Muscle layer of colon (tissue), 2 donors: ENCODE results near the gene RAB40A.

Experiments used
- H3K27ac ChIP-seq: one replicate; pipeline ENCODE4 v1.7.0; 2013; ENCODE audit warnings: low read depth, mild to moderate bottlenecking, low read length, moderate library complexity
- H3K27me3 ChIP-seq, 2 donors: one replicate each; pipeline ENCODE4 v1.7.0; 2013; ENCODE audit warnings: low read length in 2 of 2, mild to moderate bottlenecking in 2 of 2; ENCODE audit not compliant: insufficient read depth in 2 of 2, control insufficient read depth in 1 of 2
- H3K36me3 ChIP-seq: one replicate; pipeline ENCODE4 v1.7.0; 2013; ENCODE audit warnings: mild to moderate bottlenecking, low read length; ENCODE audit not compliant: insufficient read depth
- H3K4me1 ChIP-seq: one replicate; pipeline ENCODE4 v1.7.0; 2013; ENCODE audit warnings: mild to moderate bottlenecking, low read length; ENCODE audit not compliant: insufficient read depth
- H3K4me3 ChIP-seq, 2 donors: one replicate each; pipeline ENCODE4 v1.7.0; 2013; ENCODE audit warnings: low read length in 2 of 2, low read depth in 1 of 2, mild to moderate bottlenecking in 1 of 2, moderate library complexity in 1 of 2
- H3K9ac ChIP-seq: one replicate; pipeline ENCODE4 v1.7.0; 2013; ENCODE audit warnings: low read length
- H3K9me3 ChIP-seq: one replicate; pipeline ENCODE4 v1.7.0; 2013; ENCODE audit warnings: mild to moderate bottlenecking, low read length
- donor health status: abdominal sarcoma.
- donor health status: Adenocarcinoma of cecum.

The RAB40A gene, protein sequence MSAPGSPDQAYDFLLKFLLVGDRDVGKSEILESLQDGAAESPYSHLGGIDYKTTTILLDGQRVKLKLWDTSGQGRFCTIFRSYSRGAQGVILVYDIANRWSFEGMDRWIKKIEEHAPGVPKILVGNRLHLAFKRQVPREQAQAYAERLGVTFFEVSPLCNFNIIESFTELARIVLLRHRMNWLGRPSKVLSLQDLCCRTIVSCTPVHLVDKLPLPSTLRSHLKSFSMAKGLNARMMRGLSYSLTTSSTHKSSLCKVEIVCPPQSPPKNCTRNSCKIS

GRCh38 chrX:103519389-103519788 lies at the start of gene RAB40A:
Gene RAB40A (minus strand): TSS chrX:103519489. CDS start chrX:103500756, 18,733 bp downstream.
- Histone ChIP-seq H3K27ac (no peak within 1 kb of the TSS), H3K36me3 (no peaks in the 10 kb centered on the region), H3K27me3 (peaks cover 0 to 3% of the 10 kb centered on the region in 2 donors), H3K9me3 (no peaks in the 10 kb centered on the region), H3K4me1 (no peaks in the 10 kb centered on the region), H3K9ac (no peak within 1 kb of the TSS), H3K4me3 (no peak within 1 kb of the TSS)

GRCh38 chrX:103565752-103566151 lies 46.5 kb upstream of the RAB40A start:
- no peaks in the 10 kb centered on the region for H3K4me1 ChIP-seq
- no peak overlapping the region for H3K4me3 ChIP-seq
- no peaks in the 10 kb centered on the region for H3K9me3 ChIP-seq
- H3K36me3 ChIP-seq: no peaks in the 10 kb centered on the region
- no peak overlapping the region for H3K9ac ChIP-seq
- H3K27ac ChIP-seq: no peak overlapping the region
- H3K27me3 ChIP-seq: peaks cover 0 to 4% of the 10 kb centered on the region in 2 donors

- Histone ChIP-seq H3K36me3 (no peaks in the 10 kb centered on the region), H3K9me3 (no peaks in the 10 kb centered on the region), H3K9ac (no peak overlapping the region), H3K27me3 (peaks cover 0 to 4% of the 10 kb centered on the region in 2 donors), H3K4me1 (no peaks in the 10 kb centered on the region), H3K27ac (no peak overlapping the region), H3K4me3 (no peak overlapping the region)
These were observed 45.9 kb upstream of the RAB40A start for GRCh38 chrX:103565197-103565596.

DNA sequence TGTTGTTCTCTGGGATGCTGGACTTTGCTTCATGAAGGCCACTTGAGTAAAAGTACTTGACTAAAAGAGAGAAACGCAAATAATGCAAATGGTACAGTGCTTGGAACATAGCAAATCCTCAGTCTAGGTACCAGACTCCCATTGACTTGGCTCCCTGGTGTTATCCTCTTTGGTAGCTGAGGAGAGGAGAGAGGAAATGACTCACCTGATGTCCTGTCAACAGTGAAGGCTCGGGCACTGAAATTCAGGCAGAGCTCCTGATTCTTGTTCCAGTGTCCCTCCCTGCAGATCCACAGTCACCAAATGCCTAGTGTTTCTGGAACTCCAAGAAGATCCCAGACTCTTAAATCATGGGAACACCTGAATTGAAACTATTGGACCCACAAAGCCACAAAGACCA lies 43.5 kb upstream of the RAB40A start:
- H3K27me3 ChIP-seq: no peaks in the 10 kb centered on the region
- no peaks in the 10 kb centered on the region for H3K9me3 ChIP-seq
- H3K9ac ChIP-seq: no peak overlapping the region
- H3K27ac ChIP-seq: no peak overlapping the region
- H3K4me1 ChIP-seq: no peaks in the 10 kb centered on the region
- H3K4me3 ChIP-seq: no peak overlapping the region
- H3K36me3 ChIP-seq: no peaks in the 10 kb centered on the region

GRCh38 chrX:103560256-103560655 lies 41.0 kb upstream of the RAB40A start:
- Histone ChIP-seq H3K9ac (no peak overlapping the region), H3K36me3 (no peaks in the 10 kb centered on the region), H3K27ac (no peak overlapping the region), H3K9me3 (no peaks in the 10 kb centered on the region), H3K4me3 (no peak overlapping the region), H3K27me3 (no peaks in the 10 kb centered on the region), H3K4me1 (no peaks in the 10 kb centered on the region)

DNA sequence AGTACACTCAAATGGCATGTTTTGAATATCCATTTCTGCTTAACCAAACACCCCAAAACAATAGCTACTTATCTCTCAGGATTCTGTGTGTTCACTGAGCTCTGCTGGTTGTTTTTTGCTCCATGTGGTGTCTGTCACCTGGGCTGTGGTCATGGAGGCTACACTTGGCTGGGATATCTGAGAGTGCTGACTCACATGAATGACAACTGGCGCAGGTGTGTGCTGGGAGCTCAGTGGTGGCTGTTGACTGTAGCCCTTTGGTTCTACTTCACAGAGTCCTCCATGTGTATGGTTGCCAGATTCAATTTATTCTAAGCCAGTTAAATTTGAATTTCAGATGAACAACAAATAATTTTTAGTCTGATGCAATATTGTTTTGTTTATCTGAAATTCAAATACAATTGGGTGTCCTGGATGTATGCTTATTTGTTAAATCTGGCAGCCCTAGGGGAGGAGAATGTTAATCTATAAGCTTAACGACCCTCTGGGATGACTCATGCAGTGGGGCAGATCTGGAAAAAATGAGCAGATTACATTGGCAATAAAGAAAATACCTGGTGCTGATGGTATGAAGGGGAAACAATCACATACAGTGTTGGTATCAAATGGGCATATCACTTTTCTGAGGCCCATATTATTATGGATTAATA lies 37.8 kb upstream of the RAB40A start:
- Histone ChIP-seq H3K4me1 (no peaks in the 10 kb centered on the region), H3K36me3 (no peaks in the 10 kb centered on the region), H3K9me3 (no peaks in the 10 kb centered on the region), H3K27me3 (no peaks in the 10 kb centered on the region), H3K9ac (no peak overlapping the region), H3K27ac (no peak overlapping the region), H3K4me3 (no peak overlapping the region)

DNA sequence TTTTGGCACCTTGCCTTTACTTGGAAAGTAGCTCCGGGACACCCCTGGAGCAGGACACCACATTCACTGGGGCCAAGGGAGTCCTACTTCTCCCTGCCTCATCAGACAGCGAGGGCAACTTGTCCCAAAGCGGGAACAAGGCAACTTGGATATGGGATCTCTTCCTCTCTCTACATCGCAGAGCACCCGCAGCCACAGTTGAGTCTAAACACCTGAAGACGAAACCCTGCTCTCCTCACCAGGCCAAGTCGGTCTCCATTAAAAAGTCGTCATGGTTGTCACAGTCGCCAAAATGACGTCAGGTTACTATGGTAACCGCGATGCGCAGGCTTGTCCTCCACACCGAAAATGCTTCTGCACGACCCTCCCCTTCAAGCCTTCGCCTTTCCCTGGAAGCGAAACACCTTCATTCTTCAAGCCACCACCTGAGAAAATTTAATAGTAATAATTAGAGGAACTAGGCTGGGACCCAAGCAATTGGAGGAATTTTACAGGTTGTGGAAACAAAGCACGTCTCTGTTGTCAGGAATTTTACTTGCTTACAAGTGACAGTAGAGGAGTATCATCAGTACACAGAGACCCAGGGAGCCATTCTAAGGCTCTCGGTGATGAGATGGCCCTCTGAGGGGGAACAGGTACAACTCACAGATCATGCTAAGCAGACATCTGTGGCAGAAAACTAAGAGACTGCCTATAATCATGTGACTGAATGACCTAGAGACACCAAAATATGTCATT lies 35.6 kb upstream of the RAB40A start:
- Histone ChIP-seq H3K36me3 (no peaks in the 10 kb centered on the region), H3K4me1 (no peaks in the 10 kb centered on the region), H3K27ac (no peak overlapping the region), H3K4me3 (peak overlapping the region in 1 of 2 donors; percentile 49), H3K9me3 (no peaks in the 10 kb centered on the region), H3K27me3 (no peaks in the 10 kb centered on the region), H3K9ac (no peak overlapping the region)

GRCh38 chrX:103552236-103552635 lies 32.9 kb upstream of the RAB40A start:
- Histone ChIP-seq H3K9ac (no peak overlapping the region), H3K4me1 (no peaks in the 10 kb centered on the region), H3K27ac (no peak overlapping the region), H3K4me3 (no peak overlapping the region), H3K36me3 (no peaks in the 10 kb centered on the region), H3K27me3 (no peaks in the 10 kb centered on the region), H3K9me3 (no peaks in the 10 kb centered on the region)

DNA sequence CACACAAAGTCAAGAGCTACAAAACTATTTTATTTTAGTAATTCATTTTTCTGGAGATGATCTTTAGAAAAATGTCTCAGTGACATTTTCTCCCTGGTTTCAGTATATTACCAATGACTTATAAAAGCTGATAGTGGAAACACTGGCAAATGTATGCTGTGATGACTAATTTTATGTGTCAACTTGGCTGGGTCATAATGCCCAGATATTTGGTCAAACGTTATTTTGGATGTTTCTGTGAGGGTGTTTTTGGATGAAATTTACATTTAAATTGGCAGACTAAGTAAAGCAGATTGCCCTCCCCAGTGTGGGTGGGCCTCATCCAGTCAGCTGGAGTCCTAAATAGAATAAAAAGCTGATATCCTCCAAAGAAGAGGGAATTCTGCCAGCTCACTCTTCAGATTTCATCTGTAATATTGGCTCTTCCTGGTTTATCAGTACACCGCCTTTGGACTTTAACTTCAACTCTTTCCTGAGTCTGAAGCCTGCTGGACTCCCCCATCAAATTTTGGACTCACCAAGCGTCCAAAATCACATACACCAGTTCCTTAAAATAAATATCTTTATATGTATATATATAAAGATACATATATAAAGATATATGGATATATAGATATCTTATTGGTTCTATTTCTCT lies 31.2 kb upstream of the RAB40A start:
- Histone ChIP-seq H3K36me3 (no peaks in the 10 kb centered on the region), H3K27ac (no peak overlapping the region), H3K4me1 (no peaks in the 10 kb centered on the region), H3K4me3 (no peak overlapping the region), H3K27me3 (no peaks in the 10 kb centered on the region), H3K9me3 (no peaks in the 10 kb centered on the region), H3K9ac (no peak overlapping the region)

- no peak overlapping the region for H3K9ac ChIP-seq
- no peaks in the 10 kb centered on the region for H3K9me3 ChIP-seq
- no peaks in the 10 kb centered on the region for H3K36me3 ChIP-seq
- H3K27me3 ChIP-seq: peaks cover 0 to under 1% of the 10 kb centered on the region in 2 donors
- no peak overlapping the region for H3K27ac ChIP-seq
- no peak overlapping the region for H3K4me3 ChIP-seq
- no peaks in the 10 kb centered on the region for H3K4me1 ChIP-seq
These were observed 30.6 kb upstream of the RAB40A start for GRCh38 chrX:103549916-103550315.

DNA sequence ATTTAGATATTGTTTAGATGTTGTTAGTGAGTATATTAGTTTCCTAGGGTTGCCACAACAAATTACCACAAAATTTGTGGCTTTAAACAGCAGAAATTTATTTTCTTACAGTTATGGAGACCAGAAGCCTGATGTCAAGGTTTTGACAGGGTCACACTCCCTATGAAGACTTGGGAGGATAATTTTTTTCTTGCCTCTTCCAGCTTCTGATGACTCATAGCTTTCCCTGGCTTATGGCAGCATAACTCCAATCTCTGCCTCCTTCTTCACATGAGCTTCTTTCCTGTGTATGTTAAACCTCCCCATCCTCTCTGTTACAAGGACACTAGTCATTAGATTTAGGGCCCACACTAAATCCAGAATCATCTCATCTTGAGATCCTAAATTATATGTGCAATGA lies 20.9 kb upstream of the RAB40A start:
- Histone ChIP-seq H3K27me3 (peaks cover 2 to 7% of the 10 kb centered on the region in 2 donors), H3K4me1 (no peaks in the 10 kb centered on the region), H3K9me3 (no peaks in the 10 kb centered on the region), H3K36me3 (no peaks in the 10 kb centered on the region), H3K27ac (no peak overlapping the region), H3K4me3 (no peak overlapping the region), H3K9ac (no peak overlapping the region)
